H9 (cell line): Measurements from ENCODE around the gene KLF6. TPM values are rescaled to one million over a fixed set of nuclear protein-coding genes. Genes with fewer than 3 reads are reported as not detected.

ENCODE experiments used
- DNase-seq: peaks from one replicate; pipeline ENCODE4 v3.0.0-alpha.2; 2017
- H2AFZ ChIP-seq: one replicate; pipeline ENCODE4 v1.6.1; 2013; ENCODE audit warnings: mild to moderate bottlenecking, low read length, control low read depth, moderate library complexity
- H2AK5ac ChIP-seq: 2 replicates; pipeline ENCODE4 v1.6.1; 2013; ENCODE audit warnings: low read length, control low read depth, mixed read lengths; ENCODE audit not compliant: insufficient read length
- H2BK120ac ChIP-seq: one replicate; pipeline ENCODE4 v1.6.1; 2013; ENCODE audit warnings: low read depth, mild to moderate bottlenecking, low read length, control low read depth, inconsistent platforms; ENCODE audit not compliant: poor library complexity, severe bottlenecking
- H2BK12ac ChIP-seq: 2 replicates; pipeline ENCODE4 v1.6.1; 2013; ENCODE audit warnings: low read length, control low read depth, mixed read lengths, low read depth; ENCODE audit not compliant: insufficient read length
- H2BK15ac ChIP-seq: 2 replicates; pipeline ENCODE4 v1.6.1; 2013; ENCODE audit warnings: low read depth, low read length, control low read depth
- H2BK20ac ChIP-seq: one replicate; pipeline ENCODE4 v1.6.1; 2013; ENCODE audit warnings: low read depth, mild to moderate bottlenecking, low read length, control low read depth, inconsistent platforms; ENCODE audit not compliant: poor library complexity, severe bottlenecking
- H2BK5ac ChIP-seq: 2 replicates; pipeline ENCODE4 v1.6.1; 2013; ENCODE audit warnings: low read length, control low read depth, mixed read lengths; ENCODE audit not compliant: insufficient read length
- H3K14ac ChIP-seq: 2 replicates; pipeline ENCODE4 v1.6.1; 2013; ENCODE audit warnings: low read length, control low read depth; ENCODE audit not compliant: insufficient read depth
- H3K18ac ChIP-seq: 2 replicates; pipeline ENCODE4 v1.6.1; 2013; ENCODE audit warnings: low read depth, mild to moderate bottlenecking, mixed read lengths, low read length, control low read depth; ENCODE audit not compliant: insufficient read length
- H3K23ac ChIP-seq: 2 replicates; pipeline ENCODE4 v1.6.1; 2013; ENCODE audit warnings: low read length, control low read depth, mixed read lengths, low read depth; ENCODE audit not compliant: insufficient read length
- H3K23me2 ChIP-seq: 2 replicates; pipeline ENCODE4 v1.6.1; 2013; ENCODE audit warnings: low read depth, mild to moderate bottlenecking, mixed read lengths, low read length, control low read depth; ENCODE audit not compliant: insufficient read length, poor library complexity, severe bottlenecking
- H3K27ac ChIP-seq: 2 replicates; pipeline ENCODE4 v1.5.1; 2013; ENCODE audit warnings: low read length, control low read depth, mixed read lengths, low read depth; ENCODE audit not compliant: insufficient read length
- H3K27me3 ChIP-seq: 2 replicates; pipeline ENCODE4 v1.6.1; 2013; ENCODE audit warnings: low read length, control low read depth, inconsistent platforms; ENCODE audit not compliant: insufficient read depth
- H3K4ac ChIP-seq: 2 replicates; pipeline ENCODE4 v1.6.1; 2013; ENCODE audit warnings: low read depth, mild to moderate bottlenecking, control low read depth, inconsistent platforms, low read length, moderate library complexity
- H3K4me1 ChIP-seq: 2 replicates; pipeline ENCODE4 v1.6.1; 2013; ENCODE audit warnings: low read length, control low read depth, inconsistent platforms; ENCODE audit not compliant: insufficient read depth
- H3K4me2 ChIP-seq: 2 replicates; pipeline ENCODE4 v1.6.1; 2013; ENCODE audit warnings: low read length, control low read depth, mixed read lengths; ENCODE audit not compliant: insufficient read length, insufficient read depth
- H3K56ac ChIP-seq: 2 replicates; pipeline ENCODE4 v1.6.1; 2013; ENCODE audit warnings: low read depth, mild to moderate bottlenecking, mixed read lengths, low read length, control low read depth; ENCODE audit not compliant: insufficient read length
- H3K79me1 ChIP-seq: 2 replicates; pipeline ENCODE4 v1.6.1; 2013; ENCODE audit warnings: low read depth, mild to moderate bottlenecking, moderate library complexity, low read length, control low read depth, inconsistent platforms; ENCODE audit not compliant: insufficient read depth, poor library complexity, severe bottlenecking
- H3K79me2 ChIP-seq: 2 replicates; pipeline ENCODE4 v1.6.1; 2013; ENCODE audit warnings: low read length, control low read depth, inconsistent platforms; ENCODE audit not compliant: insufficient read depth
- H3K9ac ChIP-seq: 2 replicates; pipeline ENCODE4 v1.6.1; 2013; ENCODE audit warnings: low read length, control low read depth, mixed read lengths; ENCODE audit not compliant: insufficient read length; ENCODE audit errors: extremely low read depth
- H3K9me3 ChIP-seq: one replicate; pipeline ENCODE4 v1.6.1; 2013; ENCODE audit warnings: low read depth, low read length, inconsistent platforms; ENCODE audit not compliant: control insufficient read depth
- H3T11ph ChIP-seq: one replicate; pipeline ENCODE4 v1.6.1; 2013; ENCODE audit warnings: mild to moderate bottlenecking, low read length, control low read depth, inconsistent platforms
- H4K20me1 ChIP-seq: one replicate; pipeline ENCODE4 v1.6.1; 2013; ENCODE audit not compliant: control insufficient read depth, insufficient read length, insufficient read depth
- H4K5ac ChIP-seq: 2 replicates; pipeline ENCODE4 v1.6.1; 2013; ENCODE audit warnings: low read depth, mild to moderate bottlenecking, mixed read lengths, low read length, control low read depth; ENCODE audit not compliant: insufficient read length
- H4K8ac ChIP-seq: replicated peaks from 2 replicates; pipeline ENCODE4 v1.6.1; 2013; ENCODE audit warnings: low read length, control low read depth, mixed read lengths, low read depth; ENCODE audit not compliant: insufficient read length
- H4K91ac ChIP-seq: 2 replicates; pipeline ENCODE4 v1.6.1; 2013; ENCODE audit warnings: low read depth, mild to moderate bottlenecking, moderate library complexity, mixed read lengths, low read length, control low read depth; ENCODE audit not compliant: insufficient read length
- H3K27ac Mint-ChIP-seq, 3 experiments: 2 replicates in 2 of 3; 3 replicates in 1 of 3; pipeline ENCODE4 v1.8.0; 2020 to 2021; ENCODE audit warnings: mixed read lengths in 3 of 3, mild to moderate bottlenecking in 1 of 3, moderate library complexity in 1 of 3
- H3K27me3 Mint-ChIP-seq: 2 replicates; pipeline ENCODE4 v1.8.0; 2021; ENCODE audit warnings: low read depth, mild to moderate bottlenecking, moderate library complexity, mixed read lengths
- H3K36me3 Mint-ChIP-seq, 3 experiments: 2 replicates in 2 of 3; 3 replicates in 1 of 3; pipeline ENCODE4 v1.8.0; 2020 to 2021; ENCODE audit warnings: low read depth in 3 of 3, mixed read lengths in 3 of 3; ENCODE audit not compliant: insufficient read depth in 1 of 3
- H3K4me1 Mint-ChIP-seq, 2 experiments: 2 replicates each; pipeline ENCODE4 v1.8.0; 2020; ENCODE audit warnings: mixed read lengths in 2 of 2
- H3K4me3 Mint-ChIP-seq, 2 experiments: 2 replicates in 1 of 2; 3 replicates in 1 of 2; pipeline ENCODE4 v1.8.0; 2020 to 2021; ENCODE audit warnings: mild to moderate bottlenecking in 2 of 2, mixed read lengths in 2 of 2, moderate library complexity in 1 of 2
- H3K9me3 Mint-ChIP-seq, 2 experiments: 2 replicates in 1 of 2; 3 replicates in 1 of 2; pipeline ENCODE4 v1.8.0; 2020; ENCODE audit warnings: mild to moderate bottlenecking in 2 of 2, mixed read lengths in 2 of 2, moderate library complexity in 1 of 2
- WGBS: extraction: QIAGEN DNeasy Blood & Tissue Kit; methylation state at CpG from one replicate; pipeline ENCODE4 v1.1.7; 2013; ENCODE audit warnings: missing lambda C conversion rate, low lambda C conversion rate, mixed read lengths; ENCODE audit not compliant: insufficient read length; ENCODE audit errors: extremely low coverage; 5-methylcytosine and 5-hydroxymethylcytosine counted together
- total RNA-seq: library from RNA; stranded (reverse); gene quantifications from 2 replicates; pipeline ENCODE4 v1.2.1, GENCODE V29; 2021
- TF ChIP-seq, protein P1 (sequence below): fragments of 200-600 bp; sonication (generic); conservative IDR thresholded peaks from 3 replicates; pipeline ENCODE4 v1.8.0; 2021; ENCODE audit warnings: antibody characterized with exemption, mild to moderate bottlenecking

KLF6 gene
- total RNA-seq, 1 experiment from 2014 or later: 19.3 TPM

DNA sequence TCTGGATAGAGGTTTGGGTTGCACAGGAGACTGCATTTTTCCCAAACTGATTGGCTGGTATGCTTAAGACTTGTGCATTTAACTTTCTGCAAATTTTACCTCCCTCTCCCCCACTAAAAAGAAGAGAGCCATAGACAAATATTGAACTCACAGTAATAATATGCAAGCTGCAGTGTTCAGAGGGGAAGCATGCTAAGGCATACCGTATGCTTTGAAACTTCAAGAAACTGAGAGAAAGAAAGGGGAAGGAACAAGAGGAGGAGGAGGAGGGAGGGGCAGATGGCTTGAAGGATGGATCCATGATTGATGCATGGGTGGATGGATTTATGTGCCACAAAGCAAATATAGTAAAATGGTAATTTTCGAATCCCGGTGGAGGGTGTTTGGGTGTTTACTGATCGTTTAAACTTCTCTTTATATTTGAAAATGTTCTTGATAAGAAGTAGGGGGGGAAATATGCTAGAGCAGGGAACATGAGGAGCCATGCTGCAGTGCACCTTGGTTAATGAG, 7.8 kb upstream of the KLF6 start:
- no peak overlapping the region for H2BK12ac ChIP-seq
- no peak overlapping the region for H2BK20ac ChIP-seq
- no peaks in the 10 kb centered on the region for H3K4me1 ChIP-seq
- H3K4me3 Mint-ChIP-seq: no peak overlapping the region
- WGBS: no CpG with 5 or more reads among the region's 4 CpGs
- no peak overlapping the region for H2BK15ac ChIP-seq
- no peak overlapping the region for H4K5ac ChIP-seq
- DNase-seq: no peak
- H3K9me3 ChIP-seq: no peaks in the 10 kb centered on the region
- H3K27ac Mint-ChIP-seq: no peak overlapping the region
- peaks cover 14 to 22% of the 10 kb centered on the region in 2 experiments; a peak in 4 of 5 replicates for H3K9me3 Mint-ChIP-seq
- H3K79me1 ChIP-seq: no peaks in the 10 kb centered on the region
- no peak overlapping the region for H3T11ph ChIP-seq
- no peak overlapping the region for H2AK5ac ChIP-seq
- H3K14ac ChIP-seq: no peak overlapping the region
- no peak overlapping the region for H4K91ac ChIP-seq
- no peak overlapping the region for H3K23ac ChIP-seq
- H4K20me1 ChIP-seq: no peaks in the 10 kb centered on the region
- H3K4ac ChIP-seq: no peak overlapping the region
- TF ChIP-seq, protein P1, sequence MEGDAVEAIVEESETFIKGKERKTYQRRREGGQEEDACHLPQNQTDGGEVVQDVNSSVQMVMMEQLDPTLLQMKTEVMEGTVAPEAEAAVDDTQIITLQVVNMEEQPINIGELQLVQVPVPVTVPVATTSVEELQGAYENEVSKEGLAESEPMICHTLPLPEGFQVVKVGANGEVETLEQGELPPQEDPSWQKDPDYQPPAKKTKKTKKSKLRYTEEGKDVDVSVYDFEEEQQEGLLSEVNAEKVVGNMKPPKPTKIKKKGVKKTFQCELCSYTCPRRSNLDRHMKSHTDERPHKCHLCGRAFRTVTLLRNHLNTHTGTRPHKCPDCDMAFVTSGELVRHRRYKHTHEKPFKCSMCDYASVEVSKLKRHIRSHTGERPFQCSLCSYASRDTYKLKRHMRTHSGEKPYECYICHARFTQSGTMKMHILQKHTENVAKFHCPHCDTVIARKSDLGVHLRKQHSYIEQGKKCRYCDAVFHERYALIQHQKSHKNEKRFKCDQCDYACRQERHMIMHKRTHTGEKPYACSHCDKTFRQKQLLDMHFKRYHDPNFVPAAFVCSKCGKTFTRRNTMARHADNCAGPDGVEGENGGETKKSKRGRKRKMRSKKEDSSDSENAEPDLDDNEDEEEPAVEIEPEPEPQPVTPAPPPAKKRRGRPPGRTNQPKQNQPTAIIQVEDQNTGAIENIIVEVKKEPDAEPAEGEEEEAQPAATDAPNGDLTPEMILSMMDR: no peak
- no peak overlapping the region for H3K56ac ChIP-seq
- H3K36me3 Mint-ChIP-seq: peaks cover 0 to 10% (median 8%) of the 10 kb centered on the region in 3 experiments; a peak in 5 of 7 replicates
- no peak overlapping the region for H2BK120ac ChIP-seq
- H3K4me1 Mint-ChIP-seq: peaks cover 3 to 6% of the 10 kb centered on the region in 2 experiments
- H3K23me2 ChIP-seq: no peaks in the 10 kb centered on the region
- H3K27me3 ChIP-seq: no peaks in the 10 kb centered on the region
- no peaks in the 10 kb centered on the region for H3K79me2 ChIP-seq
- no peak overlapping the region for H3K4me2 ChIP-seq
- H3K27me3 Mint-ChIP-seq: peaks cover 4% of the 10 kb centered on the region
- H3K27ac ChIP-seq: no peak overlapping the region
- H3K9ac ChIP-seq: no peak overlapping the region
- H4K8ac ChIP-seq: no peak overlapping the region
- no peak overlapping the region for H3K18ac ChIP-seq
- no peak overlapping the region for H2BK5ac ChIP-seq
- no peak overlapping the region for H2AFZ ChIP-seq
